Measurements from ENCODE around the gene COX20. TPM values are rescaled to one million over a fixed set of nuclear protein-coding genes. Genes with fewer than 3 reads are reported as not detected.

The COX20 gene
- total RNA-seq, 1 experiment from 2014 or later = 38.0 TPM

DNA sequence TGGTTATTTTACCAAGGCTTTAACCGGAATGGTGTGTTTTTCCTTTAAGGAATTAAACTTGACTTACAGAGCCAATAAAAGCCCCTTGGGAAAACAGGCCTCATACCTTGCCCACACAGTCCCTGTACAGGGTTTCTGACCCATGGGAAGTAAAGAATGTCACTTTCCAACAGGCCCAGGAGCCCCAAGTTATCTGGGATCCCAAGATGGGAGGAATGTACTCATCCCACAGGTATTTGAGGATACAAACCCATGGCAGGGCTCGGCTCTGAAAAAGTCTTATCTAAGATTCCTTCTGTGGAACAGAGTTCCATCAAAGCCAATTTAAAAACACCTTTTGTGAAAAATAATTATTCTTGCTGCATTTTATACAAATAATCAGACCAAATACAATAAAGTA is 15.3 kb upstream of the COX20 start:
- no peak overlapping the region for H4K91ac ChIP-seq (ENCODE audit: insufficient read length, low read depth, low read length)
- H3K23me2 ChIP-seq (ENCODE audit: insufficient read length, low read depth, low read length, poor library complexity, severe bottlenecking) = peaks cover 4% of the 10 kb centered on the region
- no peak overlapping the region for H3K4me2 ChIP-seq (ENCODE audit: insufficient read depth, insufficient read length, low read length)
- no peaks in the 10 kb centered on the region; the same call in 1 of the 2 replicates for H3K4me1 ChIP-seq (ENCODE audit: insufficient read depth, low read length)
- H3T11ph ChIP-seq (ENCODE audit: low read length) = no peak overlapping the region
- Mint-ChIP-seq H3K4me3 (no peak overlapping the region), H3K27ac (no peak overlapping the region), H3K9me3 (no peaks in the 10 kb centered on the region; a peak in 2 of 5 replicates), H3K36me3 (ENCODE audit: insufficient read depth in 1 of 3, low read depth in 3 of 3) (peaks cover 0 to 18% (median 3%) of the 10 kb centered on the region in 3 experiments; a peak in 5 of 7 replicates), H3K27me3 (ENCODE audit: low read depth) (no peaks in the 10 kb centered on the region), H3K4me1 (peaks cover 31 to 38% of the 10 kb centered on the region in 2 experiments)
- no peak overlapping the region for H2AK5ac ChIP-seq (ENCODE audit: insufficient read length, low read length)
- no peak overlapping the region for H3K56ac ChIP-seq (ENCODE audit: insufficient read length, low read depth, low read length)
- H3K27me3 ChIP-seq (ENCODE audit: insufficient read depth, low read length) = no peaks in the 10 kb centered on the region
- no peak overlapping the region for H2BK12ac ChIP-seq (ENCODE audit: insufficient read length, low read depth, low read length)
- H2BK5ac ChIP-seq (ENCODE audit: insufficient read length, low read length) = no peak overlapping the region
- no peak overlapping the region for H2BK20ac ChIP-seq (ENCODE audit: low read depth, low read length, poor library complexity, severe bottlenecking)
- H4K20me1 ChIP-seq (ENCODE audit: control insufficient read depth, insufficient read depth, insufficient read length) = no peaks in the 10 kb centered on the region
- no peak overlapping the region for H3K27ac ChIP-seq (ENCODE audit: insufficient read length, low read depth, low read length)
- H3K14ac ChIP-seq (ENCODE audit: insufficient read depth, low read length) = no peak overlapping the region
- no peak overlapping the region for H2BK120ac ChIP-seq (ENCODE audit: low read depth, low read length, poor library complexity, severe bottlenecking)
- no peaks in the 10 kb centered on the region for H3K9me3 ChIP-seq (ENCODE audit: control insufficient read depth, low read depth, low read length)
- H2BK15ac ChIP-seq (ENCODE audit: low read depth, low read length) = no peak overlapping the region
- no peak overlapping the region for H2AFZ ChIP-seq (ENCODE audit: low read length)
- H4K5ac ChIP-seq (ENCODE audit: insufficient read length, low read depth, low read length) = no peak overlapping the region
- no peak overlapping the region for H3K4ac ChIP-seq (ENCODE audit: low read depth, low read length)
- H4K8ac ChIP-seq (replicated peaks; ENCODE audit: insufficient read length, low read depth, low read length) = no peak overlapping the region
- H3K79me1 ChIP-seq (ENCODE audit: insufficient read depth, low read depth, low read length, poor library complexity, severe bottlenecking) = peaks cover 11% of the 10 kb centered on the region
- TF ChIP-seq, protein P1, sequence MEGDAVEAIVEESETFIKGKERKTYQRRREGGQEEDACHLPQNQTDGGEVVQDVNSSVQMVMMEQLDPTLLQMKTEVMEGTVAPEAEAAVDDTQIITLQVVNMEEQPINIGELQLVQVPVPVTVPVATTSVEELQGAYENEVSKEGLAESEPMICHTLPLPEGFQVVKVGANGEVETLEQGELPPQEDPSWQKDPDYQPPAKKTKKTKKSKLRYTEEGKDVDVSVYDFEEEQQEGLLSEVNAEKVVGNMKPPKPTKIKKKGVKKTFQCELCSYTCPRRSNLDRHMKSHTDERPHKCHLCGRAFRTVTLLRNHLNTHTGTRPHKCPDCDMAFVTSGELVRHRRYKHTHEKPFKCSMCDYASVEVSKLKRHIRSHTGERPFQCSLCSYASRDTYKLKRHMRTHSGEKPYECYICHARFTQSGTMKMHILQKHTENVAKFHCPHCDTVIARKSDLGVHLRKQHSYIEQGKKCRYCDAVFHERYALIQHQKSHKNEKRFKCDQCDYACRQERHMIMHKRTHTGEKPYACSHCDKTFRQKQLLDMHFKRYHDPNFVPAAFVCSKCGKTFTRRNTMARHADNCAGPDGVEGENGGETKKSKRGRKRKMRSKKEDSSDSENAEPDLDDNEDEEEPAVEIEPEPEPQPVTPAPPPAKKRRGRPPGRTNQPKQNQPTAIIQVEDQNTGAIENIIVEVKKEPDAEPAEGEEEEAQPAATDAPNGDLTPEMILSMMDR (conservative IDR thresholded peaks at IDR 0.05) = no peak
- no CpG with 5 or more reads among the region's 2 CpGs for WGBS (ENCODE audit: extremely low coverage, insufficient read length, low lambda C conversion rate)
- H3K18ac ChIP-seq (ENCODE audit: insufficient read length, low read depth, low read length) = no peak overlapping the region
- no peak for DNase-seq
- H3K23ac ChIP-seq (ENCODE audit: insufficient read length, low read depth, low read length) = no peak overlapping the region
- peaks cover 15% of the 10 kb centered on the region; the same call in 1 of the 2 replicates for H3K79me2 ChIP-seq (ENCODE audit: insufficient read depth, low read length)
- no peak overlapping the region for H3K9ac ChIP-seq (ENCODE audit: extremely low read depth, insufficient read length, low read length)

Data from H9 (cell line).